Measurements from ENCODE around the gene FAM124B. TPM values are rescaled to one million over a fixed set of nuclear protein-coding genes. Genes with fewer than 3 reads are reported as not detected.

Gene FAM124B
- polyA plus RNA-seq, 3 donors, result 1.8 to 2.1 (median 2.0) TPM

DNA sequence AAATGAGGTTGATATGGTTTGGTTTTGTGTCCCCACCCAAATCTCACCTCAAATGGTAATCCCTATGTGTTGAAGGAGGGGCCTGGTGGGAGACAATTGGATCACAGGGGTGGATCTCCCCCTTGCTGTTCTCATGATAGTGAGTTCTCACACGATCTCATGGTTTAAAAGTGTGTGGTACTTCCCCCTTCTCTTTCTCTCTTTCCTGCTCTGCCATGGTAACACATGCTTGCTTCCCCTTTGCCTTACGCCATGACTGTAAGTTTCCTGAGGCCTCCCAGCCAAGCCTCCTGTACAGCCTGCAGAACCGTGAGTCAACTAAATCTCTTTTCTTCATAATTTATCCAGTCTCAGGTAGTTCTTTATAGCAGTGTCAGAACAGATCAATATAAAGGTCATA is 24.7 kb upstream of the FAM124B start:
- Histone ChIP-seq H3K36me3 (replicated peaks in 1 of 2; ENCODE audit: control insufficient read depth in 1 of 2, insufficient read depth in 2 of 2, low read length in 2 of 2) (no peaks in the 10 kb centered on the region), H3K79me2 (ENCODE audit: insufficient read depth, low read length) (no peaks in the 10 kb centered on the region), H3K4me3 (replicated peaks in 1 of 3; ENCODE audit: low read depth in 2 of 3, low read length in 3 of 3) (no peak overlapping the region), H2AFZ (ENCODE audit: insufficient read depth, low read depth, low read length, poor library complexity, severe bottlenecking) (no peak overlapping the region), H3K27me3 (ENCODE audit: control insufficient read depth in 2 of 2, insufficient read depth in 2 of 2, low read length in 2 of 2) (no peaks in the 10 kb centered on the region), H3K4me2 (replicated peaks; ENCODE audit: extremely low read depth, low read length, poor library complexity, severe bottlenecking) (no peak overlapping the region), H3K9me3 (replicated peaks in 1 of 2; ENCODE audit: control insufficient read depth in 1 of 2, insufficient read depth in 1 of 2, low read length in 2 of 2) (peaks cover 11 to 13% of the 10 kb centered on the region in 2 donors), H3K27ac (ENCODE audit: low read depth in 1 of 2, low read length in 2 of 2) (peak overlapping the region in 1 of 2 donors; percentile 32), H3K9ac (ENCODE audit: insufficient read depth, low read length, poor library complexity, severe bottlenecking) (no peak overlapping the region), H4K20me1 (ENCODE audit: insufficient read depth, low read length) (no peaks in the 10 kb centered on the region), H3K4me1 (ENCODE audit: control insufficient read depth in 1 of 2, insufficient read depth in 2 of 2, low read length in 2 of 2) (peaks cover 11 to 15% of the 10 kb centered on the region in 2 donors)
- H3K27me3 Mint-ChIP-seq (ENCODE audit: low read depth in 3 of 3), result peaks cover 0 to 3% (median 0%) of the 10 kb centered on the region in 3 donors
- peaks cover 21% of the 10 kb centered on the region for H3K4me1 Mint-ChIP-seq
- WGBS (ENCODE audit: insufficient coverage), result 0% methylated on average over 1 of the region's 3 CpGs
- peaks cover 14 to 33% (median 19%) of the 10 kb centered on the region in 7 donors for H3K9me3 Mint-ChIP-seq
- DNase-seq, result peak; percentile 49 to 72 (median 58)
- TF ChIP-seq, protein P1, sequence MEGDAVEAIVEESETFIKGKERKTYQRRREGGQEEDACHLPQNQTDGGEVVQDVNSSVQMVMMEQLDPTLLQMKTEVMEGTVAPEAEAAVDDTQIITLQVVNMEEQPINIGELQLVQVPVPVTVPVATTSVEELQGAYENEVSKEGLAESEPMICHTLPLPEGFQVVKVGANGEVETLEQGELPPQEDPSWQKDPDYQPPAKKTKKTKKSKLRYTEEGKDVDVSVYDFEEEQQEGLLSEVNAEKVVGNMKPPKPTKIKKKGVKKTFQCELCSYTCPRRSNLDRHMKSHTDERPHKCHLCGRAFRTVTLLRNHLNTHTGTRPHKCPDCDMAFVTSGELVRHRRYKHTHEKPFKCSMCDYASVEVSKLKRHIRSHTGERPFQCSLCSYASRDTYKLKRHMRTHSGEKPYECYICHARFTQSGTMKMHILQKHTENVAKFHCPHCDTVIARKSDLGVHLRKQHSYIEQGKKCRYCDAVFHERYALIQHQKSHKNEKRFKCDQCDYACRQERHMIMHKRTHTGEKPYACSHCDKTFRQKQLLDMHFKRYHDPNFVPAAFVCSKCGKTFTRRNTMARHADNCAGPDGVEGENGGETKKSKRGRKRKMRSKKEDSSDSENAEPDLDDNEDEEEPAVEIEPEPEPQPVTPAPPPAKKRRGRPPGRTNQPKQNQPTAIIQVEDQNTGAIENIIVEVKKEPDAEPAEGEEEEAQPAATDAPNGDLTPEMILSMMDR (IDR thresholded peaks at IDR 0.05), result no peak
- no peaks in the 10 kb centered on the region for H3K36me3 Mint-ChIP-seq
- peak overlapping the region in 4 of 7 donors; percentile 7 to 74 (median 62) for H3K27ac Mint-ChIP-seq
- H3K4me3 Mint-ChIP-seq, result no peak overlapping the region
- intact Hi-C loops (cut with micrococcal nuclease), result no loop called here

DNA sequence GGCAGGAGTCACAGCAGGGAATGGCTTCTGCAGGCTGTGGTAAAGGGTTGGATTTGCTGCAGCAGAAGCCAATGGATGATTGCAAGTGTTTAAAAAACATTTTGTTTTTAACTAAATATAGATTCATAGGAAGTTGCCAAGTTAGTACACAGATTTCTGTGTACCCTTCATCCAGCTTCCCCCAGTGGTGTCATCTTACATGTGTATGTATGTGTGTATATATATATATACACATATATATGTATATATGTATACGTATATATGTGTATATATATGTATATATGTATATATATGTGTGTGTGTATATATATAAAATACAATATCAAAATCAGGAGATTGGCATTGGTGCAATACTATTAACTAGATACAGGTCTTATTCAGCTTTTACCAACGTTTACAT is 19.2 kb upstream of the FAM124B start:
- H3K27ac Mint-ChIP-seq, result no peak overlapping the region
- Histone ChIP-seq H3K4me3 (replicated peaks in 1 of 3; ENCODE audit: low read depth in 2 of 3, low read length in 3 of 3) (no peak overlapping the region), H3K36me3 (replicated peaks in 1 of 2; ENCODE audit: control insufficient read depth in 1 of 2, insufficient read depth in 2 of 2, low read length in 2 of 2) (no peaks in the 10 kb centered on the region), H3K4me1 (ENCODE audit: control insufficient read depth in 1 of 2, insufficient read depth in 2 of 2, low read length in 2 of 2) (no peaks in the 10 kb centered on the region), H3K79me2 (ENCODE audit: insufficient read depth, low read length) (no peaks in the 10 kb centered on the region), H3K4me2 (replicated peaks; ENCODE audit: extremely low read depth, low read length, poor library complexity, severe bottlenecking) (no peak overlapping the region), H3K27ac (ENCODE audit: low read depth in 1 of 2, low read length in 2 of 2) (no peak overlapping the region), H3K9ac (ENCODE audit: insufficient read depth, low read length, poor library complexity, severe bottlenecking) (no peak overlapping the region), H3K27me3 (ENCODE audit: control insufficient read depth in 2 of 2, insufficient read depth in 2 of 2, low read length in 2 of 2) (no peaks in the 10 kb centered on the region), H2AFZ (ENCODE audit: insufficient read depth, low read depth, low read length, poor library complexity, severe bottlenecking) (no peak overlapping the region), H4K20me1 (ENCODE audit: insufficient read depth, low read length) (no peaks in the 10 kb centered on the region), H3K9me3 (replicated peaks in 1 of 2; ENCODE audit: control insufficient read depth in 1 of 2, insufficient read depth in 1 of 2, low read length in 2 of 2) (peaks cover 3 to 8% of the 10 kb centered on the region in 2 donors)
- no peak for DNase-seq
- H3K27me3 Mint-ChIP-seq (ENCODE audit: low read depth in 3 of 3), result peaks cover 0 to 3% (median 2%) of the 10 kb centered on the region in 3 donors
- TF ChIP-seq, protein P1 (IDR thresholded peaks at IDR 0.05), result no peak
- H3K4me3 Mint-ChIP-seq, result no peak overlapping the region
- H3K36me3 Mint-ChIP-seq, result no peaks in the 10 kb centered on the region
- WGBS (ENCODE audit: insufficient coverage), result no CpG with 5 or more reads among the region's 2 CpGs
- no peaks in the 10 kb centered on the region for H3K4me1 Mint-ChIP-seq
- H3K9me3 Mint-ChIP-seq, result peaks cover 5 to 14% (median 8%) of the 10 kb centered on the region in 7 donors
- intact Hi-C loops (cut with micrococcal nuclease), result no loop called here
